ENCODE data around the gene SNX13. TPM values are rescaled to one million over a fixed set of nuclear protein-coding genes. Genes with fewer than 3 reads are reported as not detected.

SNX13 gene
- total and polyA plus RNA-seq, 2 donors (not counting 3 experiments of a cell fraction or from before 2014, with no cell fraction given), result 6.1 to 28.5 TPM

DNA sequence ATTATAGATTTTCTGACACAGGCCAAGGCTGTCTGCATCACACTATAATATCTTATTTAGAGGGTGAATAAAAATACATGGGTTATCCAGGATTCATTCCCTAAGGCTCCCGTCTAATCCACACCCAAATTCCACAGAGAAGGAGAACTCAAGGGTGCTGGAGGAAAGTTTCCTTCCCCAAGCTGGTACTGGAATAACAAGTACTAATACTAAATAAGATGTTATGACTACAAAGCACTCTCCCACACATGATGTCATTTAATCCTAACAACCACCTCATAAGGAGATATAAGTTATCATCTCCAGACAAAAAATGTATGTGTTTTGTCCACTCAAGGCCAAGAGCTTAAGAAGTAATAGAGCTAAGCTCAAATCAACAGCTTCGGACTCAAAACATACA lies 53.0 kb downstream of the SNX13 start:
- dilution Hi-C loops (cut with MboI; ENCODE audit: extremely low pct_ligation_motif_present, low sequenced_read_pairs), result no loop called here
- ChIA-PET POLR2A (no interaction called here), CTCF (no interaction called here)
- no peaks in the 10 kb centered on the region for H3K36me3 ChIP-seq (ENCODE audit: control insufficient read depth in 2 of 2, extremely low read depth in 1 of 2, insufficient read depth in 2 of 2, low read length in 2 of 2)
- no peaks in the 10 kb centered on the region for H3K4me1 ChIP-seq (ENCODE audit: control insufficient read depth, extremely low read depth, insufficient read depth, low read length)
- no peaks in the 10 kb centered on the region for H3K9me1 ChIP-seq (replicated peaks; ENCODE audit: control insufficient read depth, extremely low read depth, insufficient read depth, low read length)
- no peak for TF ChIP-seq MYC (IDR thresholded peaks at IDR 0.05; ENCODE audit: low read depth, low read length)
- no peak for TF ChIP-seq POLR2A (IDR thresholded peaks at IDR 0.05; ENCODE audit: low read depth, low read length)
- no peak for TF ChIP-seq MAX (IDR thresholded peaks at IDR 0.05; ENCODE audit: insufficient read depth, insufficient read length)
- no peak for TF ChIP-seq CTCF (IDR thresholded peaks at IDR 0.05; ENCODE audit: extremely low read depth in 1 of 2, insufficient read depth in 1 of 2, low read depth in 1 of 2, low read length in 2 of 2)
- TF ChIP-seq POLR2AphosphoS5 (IDR thresholded peaks at IDR 0.05; ENCODE audit: insufficient read depth, low read depth, low read length), result no peak
- TF ChIP-seq EZH2 (IDR thresholded peaks at IDR 0.05; ENCODE audit: borderline replicate concordance, low read depth, low read length, severe bottlenecking), result no peak
- TF ChIP-seq JUN (IDR thresholded peaks at IDR 0.05; ENCODE audit: borderline replicate concordance, insufficient read depth, insufficient read length, low read depth), result no peak
- TF ChIP-seq GATA2 (IDR thresholded peaks at IDR 0.05; ENCODE audit: insufficient read depth, insufficient read length, low read depth, low read length), result no peak
- TF ChIP-seq FOS (IDR thresholded peaks at IDR 0.05; ENCODE audit: borderline replicate concordance, insufficient read depth, low read length), result no peak
- no peak overlapping the region for H2AFZ ChIP-seq (ENCODE audit: low read depth, low read length)
- no TSS peak for BruUV-seq (replicated peaks)
- H3K27ac ChIP-seq (ENCODE audit: insufficient read depth, low read depth, low read length), result no peak overlapping the region
- no peaks in the 10 kb centered on the region for H4K20me1 ChIP-seq (replicated peaks; ENCODE audit: control insufficient read depth, extremely low read depth, insufficient read depth, low read length)
- no peaks in the 10 kb centered on the region for H3K79me2 ChIP-seq (ENCODE audit: control insufficient read depth, insufficient read depth, low read length)
- no peak overlapping the region for H3K4me3 ChIP-seq (replicated peaks in 1 of 3; ENCODE audit: insufficient read depth in 1 of 3, low read depth in 1 of 3, low read length in 3 of 3)
- FAIRE-seq (no peak), DNase-seq (ENCODE audit: low read depth, low spot score) (no peak)
- no peak overlapping the region for H3K4me2 ChIP-seq (ENCODE audit: insufficient read depth, low read length)
- intact Hi-C loops (cut with micrococcal nuclease), result no loop called here
- H3K9ac ChIP-seq (replicated peaks; ENCODE audit: extremely low read depth, insufficient read depth, low read length), result no peak overlapping the region
- H3K9me3 ChIP-seq (replicated peaks; ENCODE audit: control insufficient read depth, insufficient read depth, low read length), result no peaks in the 10 kb centered on the region
- H3K27me3 ChIP-seq (ENCODE audit: control insufficient read depth in 2 of 2, insufficient read depth in 2 of 2, low read length in 2 of 2), result no peaks in the 10 kb centered on the region
